Immature natural killer cell (primary cell): ENCODE data around the gene PYDC1. TPM values are rescaled to one million over a fixed set of nuclear protein-coding genes. Genes with fewer than 3 reads are reported as not detected.

Source experiments
- DNase-seq, 3 donors: peaks; one replicate each; pipeline ENCODE4 v3.0.0; 2022; ENCODE audit warnings: mixed read lengths in 1 of 3
- H3K27ac Mint-ChIP-seq, 6 donors: one replicate each; pipeline ENCODE4 v1.8.0; 2020; ENCODE audit warnings: mixed read lengths in 6 of 6, mild to moderate bottlenecking in 5 of 6, inconsistent platforms in 4 of 6, moderate library complexity in 3 of 6
- H3K27me3 Mint-ChIP-seq, 3 donors: one replicate each; pipeline ENCODE4 v1.8.0; 2020 to 2021; ENCODE audit warnings: low read depth in 3 of 3, mild to moderate bottlenecking in 3 of 3, mixed read lengths in 3 of 3, moderate library complexity in 3 of 3, inconsistent platforms in 1 of 3
- H3K36me3 Mint-ChIP-seq, 3 donors: one replicate each; pipeline ENCODE4 v1.8.0; 2020; ENCODE audit warnings: mixed read lengths in 3 of 3, inconsistent platforms in 2 of 3, mild to moderate bottlenecking in 2 of 3
- H3K4me1 Mint-ChIP-seq, 2 donors: one replicate each; pipeline ENCODE4 v1.8.0; 2020; ENCODE audit warnings: inconsistent platforms in 2 of 2, mild to moderate bottlenecking in 2 of 2, mixed read lengths in 2 of 2, moderate library complexity in 1 of 2
- H3K4me3 Mint-ChIP-seq, 5 donors: one replicate each; pipeline ENCODE4 v1.8.0; 2020; ENCODE audit warnings: mild to moderate bottlenecking in 5 of 5, mixed read lengths in 5 of 5, inconsistent platforms in 3 of 5, moderate library complexity in 3 of 5
- H3K9me3 Mint-ChIP-seq, 6 donors: one replicate each; pipeline ENCODE4 v1.8.0; 2020; ENCODE audit warnings: mild to moderate bottlenecking in 6 of 6, mixed read lengths in 6 of 6, inconsistent platforms in 4 of 6, moderate library complexity in 3 of 6
- polyA plus RNA-seq, 3 donors: library from polyadenylated mRNA; unstranded; fragments of 300-500 nt; fragmentation: Illumina TruSeq; gene quantifications; one replicate each; pipeline ENCODE4 v1.2.3, GENCODE V29; 2021

PYDC1 gene
- polyA plus RNA-seq, 3 donors from 2014 or later, result not detected

- Mint-ChIP-seq H3K4me3 (no peak overlapping the region), H3K27me3 (peaks cover 0 to 1% (median 0%) of the 10 kb centered on the region in 3 donors), H3K36me3 (no peaks in the 10 kb centered on the region), H3K9me3 (no peaks in the 10 kb centered on the region), H3K4me1 (no peaks in the 10 kb centered on the region), H3K27ac (no peak overlapping the region)
- DNase-seq, result no peak
These were observed 27.1 kb upstream of the PYDC1 start for GRCh38 chr16:31243734-31244670.

GRCh38 chr16:31242206-31242605 is 25.3 kb upstream of the PYDC1 start:
- no peak for DNase-seq
- no peak overlapping the region for H3K27ac Mint-ChIP-seq

GRCh38 chr16:31238041-31238440 is 21.1 kb upstream of the PYDC1 start:
- Mint-ChIP-seq H3K36me3 (no peaks in the 10 kb centered on the region), H3K27ac (no peak overlapping the region), H3K27me3 (peaks cover 0 to 5% (median 0%) of the 10 kb centered on the region in 3 donors), H3K4me1 (peaks cover 0 to 2% of the 10 kb centered on the region in 2 donors), H3K9me3 (no peaks in the 10 kb centered on the region), H3K4me3 (no peak overlapping the region)
- DNase-seq, result no peak

More at GRCh38 chr16:31242206-31242605, 25.3 kb upstream of the PYDC1 start:
- H3K4me1 Mint-ChIP-seq, result peaks cover 0 to 2% of the 10 kb centered on the region in 2 donors
- no peaks in the 10 kb centered on the region for H3K9me3 Mint-ChIP-seq
- H3K27me3 Mint-ChIP-seq, result no peaks in the 10 kb centered on the region
- H3K4me3 Mint-ChIP-seq, result no peak overlapping the region
- no peaks in the 10 kb centered on the region for H3K36me3 Mint-ChIP-seq

GRCh38 chr16:31229501-31229900 is 12.6 kb upstream of the PYDC1 start:
- Mint-ChIP-seq H3K36me3 (no peaks in the 10 kb centered on the region), H3K4me3 (no peak overlapping the region), H3K4me1 (no peaks in the 10 kb centered on the region), H3K9me3 (no peaks in the 10 kb centered on the region), H3K27ac (no peak overlapping the region), H3K27me3 (peaks cover 0 to 2% (median 0%) of the 10 kb centered on the region in 3 donors)
- no peak for DNase-seq

GRCh38 chr16:31228206-31228605 is 11.3 kb upstream of the PYDC1 start:
- DNase-seq, result no peak
- Mint-ChIP-seq H3K27ac (no peak overlapping the region), H3K9me3 (no peaks in the 10 kb centered on the region), H3K36me3 (no peaks in the 10 kb centered on the region), H3K27me3 (no peaks in the 10 kb centered on the region), H3K4me1 (no peaks in the 10 kb centered on the region), H3K4me3 (no peak overlapping the region)

- Mint-ChIP-seq H3K9me3 (no peaks in the 10 kb centered on the region), H3K4me3 (no peak overlapping the region), H3K36me3 (no peaks in the 10 kb centered on the region), H3K27me3 (peaks cover 0 to 4% (median 2%) of the 10 kb centered on the region in 3 donors), H3K4me1 (no peaks in the 10 kb centered on the region), H3K27ac (no peak overlapping the region)
- no peak for DNase-seq
These were observed 8.3 kb upstream of the PYDC1 start for GRCh38 chr16:31225193-31225592.

- H3K36me3 Mint-ChIP-seq, result no peaks in the 10 kb centered on the region
- no peaks in the 10 kb centered on the region for H3K9me3 Mint-ChIP-seq
- peaks cover 0 to 4% (median 2%) of the 10 kb centered on the region in 3 donors for H3K27me3 Mint-ChIP-seq
- no peak for DNase-seq
- H3K27ac Mint-ChIP-seq, result no peak overlapping the region
- H3K4me3 Mint-ChIP-seq, result no peak overlapping the region
- H3K4me1 Mint-ChIP-seq, result no peaks in the 10 kb centered on the region
These were observed 7.4 kb upstream of the PYDC1 start for GRCh38 chr16:31224092-31224955.

GRCh38 chr16:31223044-31223443 is 6.1 kb upstream of the PYDC1 start:
- Mint-ChIP-seq H3K4me3 (no peak overlapping the region), H3K36me3 (no peaks in the 10 kb centered on the region), H3K9me3 (no peaks in the 10 kb centered on the region), H3K4me1 (no peaks in the 10 kb centered on the region), H3K27ac (no peak overlapping the region), H3K27me3 (peaks cover 2 to 4% (median 2%) of the 10 kb centered on the region in 3 donors)
- DNase-seq, result no peak

- Mint-ChIP-seq H3K27me3 (peaks cover 8 to 11% (median 11%) of the 10 kb centered on the region in 3 donors), H3K4me1 (peaks cover 6% of the 10 kb centered on the region in 2 donors), H3K27ac (no peak overlapping the region), H3K36me3 (no peaks in the 10 kb centered on the region), H3K4me3 (no peak overlapping the region), H3K9me3 (no peaks in the 10 kb centered on the region)
- no peak for DNase-seq
These were observed 4.6 kb upstream of the PYDC1 start for GRCh38 chr16:31221357-31222160.

- no peak for DNase-seq
- no peaks in the 10 kb centered on the region for H3K9me3 Mint-ChIP-seq
- no peak overlapping the region for H3K4me3 Mint-ChIP-seq
- H3K27ac Mint-ChIP-seq, result no peak overlapping the region
- peaks cover 14 to 17% (median 15%) of the 10 kb centered on the region in 3 donors for H3K27me3 Mint-ChIP-seq
- no peaks in the 10 kb centered on the region for H3K36me3 Mint-ChIP-seq
- H3K4me1 Mint-ChIP-seq, result peaks cover 17 to 23% of the 10 kb centered on the region in 2 donors
These were observed 2.3 kb upstream of the PYDC1 start for GRCh38 chr16:31219154-31219741.

- Mint-ChIP-seq H3K27me3 (peaks cover 14 to 17% (median 17%) of the 10 kb centered on the region in 3 donors), H3K36me3 (no peaks in the 10 kb centered on the region), H3K9me3 (no peaks in the 10 kb centered on the region), H3K27ac (no peak overlapping the region), H3K4me1 (peaks cover 17 to 23% of the 10 kb centered on the region in 2 donors), H3K4me3 (peak overlapping the region; percentile 65 to 91 (median 88))
- no peak for DNase-seq
These were observed 198 bp upstream of the PYDC1 start for GRCh38 chr16:31217136-31217530.

GRCh38 chr16:31215287-31216162 is 1.4 kb downstream of the PYDC1 start:
- peaks cover 11 to 21% (median 14%) of the 10 kb centered on the region in 3 donors for H3K27me3 Mint-ChIP-seq
- no peak for DNase-seq
- peak overlapping the region; percentile 82 to 91 (median 88) for H3K4me3 Mint-ChIP-seq
- H3K36me3 Mint-ChIP-seq, result no peaks in the 10 kb centered on the region
- peaks cover 17 to 23% of the 10 kb centered on the region in 2 donors for H3K4me1 Mint-ChIP-seq
- H3K27ac Mint-ChIP-seq, result peak overlapping the region in 1 of 6 donors; percentile 40
- H3K9me3 Mint-ChIP-seq, result no peaks in the 10 kb centered on the region
